Measurements from ENCODE around the gene ZNF438.

Gene ZNF438

DNA sequence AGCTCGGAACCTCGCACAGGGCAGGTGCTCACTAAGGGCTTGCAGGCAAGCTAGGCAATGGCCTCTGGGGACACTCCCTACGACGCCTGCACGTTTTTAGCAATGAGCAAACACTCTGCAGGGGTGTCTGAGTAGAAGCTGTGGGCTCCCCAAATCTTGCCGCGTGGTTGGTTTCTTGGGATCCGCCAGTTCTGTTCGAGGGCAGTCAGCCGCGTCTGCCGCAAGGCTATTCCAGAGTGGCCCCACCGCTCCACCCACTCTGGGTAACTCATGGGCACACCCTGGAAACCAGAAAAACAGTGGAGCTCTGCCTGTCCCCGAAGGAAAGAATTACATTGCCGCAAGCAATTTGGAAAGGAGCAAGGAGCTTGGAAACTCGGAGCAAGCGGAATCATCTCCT lies 212.8 kb downstream of the ZNF438 start:
- TF ChIP-seq, protein P1, sequence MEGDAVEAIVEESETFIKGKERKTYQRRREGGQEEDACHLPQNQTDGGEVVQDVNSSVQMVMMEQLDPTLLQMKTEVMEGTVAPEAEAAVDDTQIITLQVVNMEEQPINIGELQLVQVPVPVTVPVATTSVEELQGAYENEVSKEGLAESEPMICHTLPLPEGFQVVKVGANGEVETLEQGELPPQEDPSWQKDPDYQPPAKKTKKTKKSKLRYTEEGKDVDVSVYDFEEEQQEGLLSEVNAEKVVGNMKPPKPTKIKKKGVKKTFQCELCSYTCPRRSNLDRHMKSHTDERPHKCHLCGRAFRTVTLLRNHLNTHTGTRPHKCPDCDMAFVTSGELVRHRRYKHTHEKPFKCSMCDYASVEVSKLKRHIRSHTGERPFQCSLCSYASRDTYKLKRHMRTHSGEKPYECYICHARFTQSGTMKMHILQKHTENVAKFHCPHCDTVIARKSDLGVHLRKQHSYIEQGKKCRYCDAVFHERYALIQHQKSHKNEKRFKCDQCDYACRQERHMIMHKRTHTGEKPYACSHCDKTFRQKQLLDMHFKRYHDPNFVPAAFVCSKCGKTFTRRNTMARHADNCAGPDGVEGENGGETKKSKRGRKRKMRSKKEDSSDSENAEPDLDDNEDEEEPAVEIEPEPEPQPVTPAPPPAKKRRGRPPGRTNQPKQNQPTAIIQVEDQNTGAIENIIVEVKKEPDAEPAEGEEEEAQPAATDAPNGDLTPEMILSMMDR (IDR thresholded peaks at IDR 0.05; ENCODE audit: borderline replicate concordance, insufficient read depth, low read depth, low read length): no peak
- H3K4me3 ChIP-seq (ENCODE audit: low read depth, low read length): no peak overlapping the region

DNA sequence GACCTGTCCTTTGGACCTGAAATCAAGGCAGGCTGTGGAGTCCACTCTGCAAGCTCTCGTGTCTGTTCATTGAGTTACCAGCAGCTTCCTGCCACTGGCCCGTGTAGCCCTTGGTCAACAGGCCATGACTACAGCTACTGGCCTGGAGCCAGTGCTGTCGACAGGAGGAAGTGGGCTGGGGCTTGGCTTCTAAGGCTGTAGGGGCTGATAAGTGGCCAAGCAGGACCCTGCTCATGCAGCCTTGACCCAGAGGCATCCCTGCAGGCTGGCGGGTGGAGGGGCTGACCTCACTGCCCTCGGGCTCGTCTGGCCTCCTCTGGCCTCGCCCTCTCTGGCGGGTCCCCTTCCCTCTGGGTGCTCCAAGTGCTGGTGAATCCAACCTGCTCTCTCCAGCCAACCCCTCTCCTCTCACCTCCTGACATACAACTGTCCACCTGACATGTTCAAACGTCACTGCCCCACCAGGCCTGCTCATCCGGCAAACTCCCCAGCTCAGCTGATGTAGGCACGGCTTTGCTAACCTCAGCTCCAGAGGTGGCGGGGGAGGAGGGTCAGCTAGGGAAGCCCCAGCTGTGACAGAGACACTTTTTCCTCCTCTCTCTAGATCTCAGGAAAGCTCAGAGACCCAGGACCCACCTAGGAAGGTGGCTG lies 213.5 kb downstream of the ZNF438 start:
- no peak overlapping the region for H3K4me3 ChIP-seq (ENCODE audit: low read depth, low read length)
- TF ChIP-seq, protein P1 (IDR thresholded peaks at IDR 0.05; ENCODE audit: borderline replicate concordance, insufficient read depth, low read depth, low read length): no peak

DNA sequence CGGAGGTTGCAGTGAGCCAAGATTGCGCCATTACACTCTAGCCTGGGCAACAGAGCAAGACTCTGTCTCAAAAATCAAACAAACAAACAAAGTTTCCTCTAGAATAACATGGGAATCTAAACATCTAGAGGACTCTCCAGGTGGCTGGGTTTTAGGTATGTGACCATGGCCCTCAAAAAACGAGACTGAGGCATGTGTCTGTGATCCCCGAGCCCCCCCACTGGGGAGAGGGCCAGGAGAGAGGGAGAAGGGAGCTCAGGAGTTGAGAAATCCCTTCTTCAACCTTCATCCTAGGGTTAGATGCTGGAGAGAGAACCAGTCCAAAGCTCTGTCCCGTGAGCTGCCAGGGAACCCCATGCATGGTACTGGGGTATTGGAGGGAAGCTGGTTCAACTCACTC lies 214.1 kb downstream of the ZNF438 start:
- TF ChIP-seq, protein P1 (IDR thresholded peaks at IDR 0.05; ENCODE audit: borderline replicate concordance, insufficient read depth, low read depth, low read length): no peak

DNA sequence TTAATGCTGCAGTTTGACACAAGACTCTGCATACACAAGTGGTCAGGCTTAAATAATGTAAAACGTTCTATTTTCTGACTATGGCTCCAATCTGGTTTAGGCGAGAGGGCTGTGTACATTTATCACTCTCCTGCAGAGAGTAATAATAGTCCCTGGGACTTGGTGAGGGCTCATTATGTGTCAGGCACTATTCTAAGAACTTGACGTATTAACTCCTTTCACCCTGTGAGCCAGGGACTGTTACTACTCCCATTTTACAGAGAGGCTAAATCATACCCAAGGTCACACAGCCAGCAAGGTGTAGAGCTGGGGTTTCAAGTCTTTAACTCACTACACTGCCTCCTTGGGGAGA lies 214.9 kb downstream of the ZNF438 start:
- TF ChIP-seq, protein P1 (IDR thresholded peaks at IDR 0.05; ENCODE audit: borderline replicate concordance, insufficient read depth, low read depth, low read length): no peak
- H3K4me3 ChIP-seq (ENCODE audit: low read depth, low read length): no peak overlapping the region

More for the DNA sequence above, 214.1 kb downstream of the ZNF438 start:
- H3K4me3 ChIP-seq (ENCODE audit: low read depth, low read length): no peak overlapping the region

DNA sequence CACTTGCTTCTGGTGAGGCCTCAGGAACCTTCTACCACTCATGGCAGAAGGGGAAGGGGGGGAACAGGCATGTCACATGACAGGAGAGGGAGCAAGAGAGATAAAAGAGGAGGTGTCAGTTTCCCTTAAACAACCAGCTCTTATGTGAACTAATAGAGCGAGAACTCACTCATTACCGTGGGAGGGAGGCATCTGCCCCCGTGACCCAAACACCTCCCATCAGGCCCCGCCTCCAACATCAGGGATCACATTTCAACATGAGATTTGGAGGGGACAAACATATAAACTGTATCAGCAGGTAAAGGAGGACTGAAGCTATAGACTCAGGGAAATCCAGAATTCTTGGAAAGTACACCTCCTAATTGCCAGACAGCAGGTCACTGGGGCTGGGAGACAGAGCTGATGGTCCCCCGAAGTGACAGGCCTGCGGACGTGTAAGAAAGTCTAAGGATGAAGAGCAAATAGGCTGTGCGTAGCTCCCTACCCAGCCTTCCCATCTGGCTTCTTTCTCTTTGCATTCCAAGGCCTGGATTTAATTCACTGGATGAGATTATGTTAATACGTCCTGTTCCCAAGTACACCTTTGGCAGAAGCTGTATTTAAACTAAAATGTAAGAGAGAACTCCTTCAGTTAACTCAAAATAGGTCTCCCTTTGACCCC lies 215.4 kb downstream of the ZNF438 start:
- TF ChIP-seq, protein P1 (IDR thresholded peaks at IDR 0.05; ENCODE audit: borderline replicate concordance, insufficient read depth, low read depth, low read length): no peak
- no peak overlapping the region for H3K4me3 ChIP-seq (ENCODE audit: low read depth, low read length)

DNA sequence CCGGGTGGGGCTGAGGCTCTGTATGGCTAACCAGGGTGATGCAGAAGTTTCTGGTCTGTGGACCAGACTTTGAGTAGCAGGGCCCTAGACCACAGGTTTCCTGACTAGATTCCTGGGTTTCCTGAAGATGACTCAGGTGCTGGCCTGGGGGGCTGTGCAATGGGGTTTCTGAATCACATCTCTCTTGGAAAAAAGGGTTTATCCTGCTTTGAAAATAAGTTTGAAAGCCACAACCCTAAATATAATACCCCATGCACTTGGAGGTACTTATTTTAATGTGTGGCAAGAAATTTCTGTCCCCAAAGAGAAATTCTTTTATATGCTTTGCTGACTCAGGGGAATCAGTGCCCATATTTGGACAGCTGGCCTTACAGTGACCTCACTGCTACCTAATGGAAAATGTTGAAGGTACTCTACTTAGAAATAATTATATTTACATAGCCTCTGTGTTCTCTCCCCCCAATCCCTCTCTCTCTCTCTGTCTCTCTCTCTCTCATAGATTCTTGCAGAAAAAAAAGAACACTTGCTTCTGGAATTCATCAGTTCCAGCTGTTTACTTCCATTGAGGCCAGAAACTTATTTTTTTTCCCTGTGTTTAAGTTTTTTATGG lies 217.7 kb downstream of the ZNF438 start:
- TF ChIP-seq, protein P1 (IDR thresholded peaks at IDR 0.05; ENCODE audit: borderline replicate concordance, insufficient read depth, low read depth, low read length): no peak
- no peak overlapping the region for H3K4me3 ChIP-seq (ENCODE audit: low read depth, low read length)
